OCI-LY7 (cell line): Measurements from ENCODE around the gene OTOG. TPM values are rescaled to one million over a fixed set of nuclear protein-coding genes. Genes with fewer than 3 reads are reported as not detected.

Experiments used
- BruUV-seq: library from RNA; stranded (reverse); fragments of 400-500 nt; replicated peaks from 2 replicates; lab custom pipeline; 2021; lab: Mats Ljungman, UMichigan
- CTCF ChIA-PET: fragments of 300-600 bp; sonication (Branson Sonifier 250); formaldehyde crosslinking; loops from one replicate; lab custom pipeline; 2022; ENCODE audit warnings: antibody characterized with exemption; ENCODE audit not compliant: unreplicated experiment; lab: Charles Lee
- POLR2A ChIA-PET: fragments of 300-600 bp; sonication (Branson Sonifier 250); formaldehyde crosslinking; loops from one replicate; lab custom pipeline; 2022; ENCODE audit warnings: antibody characterized with exemption; lab: Charles Lee
- DNase-seq: peaks from one replicate; pipeline ENCODE4 v3.0.0-alpha.2; 2015; ENCODE audit warnings: low spot score
- H2AFZ ChIP-seq: fragments of 200-600 bp; sonication (generic), shearing (Covaris generic); 2 replicates; pipeline ENCODE4 v1.6.1; 2014; ENCODE audit warnings: mild to moderate bottlenecking, antibody characterized with exemption, low read length, moderate library complexity
- H3K27ac ChIP-seq: fragments of 200-600 bp; sonication (generic); 2 replicates; pipeline ENCODE4 v1.5.1; 2014; ENCODE audit warnings: mixed run types, low read depth, mild to moderate bottlenecking, moderate library complexity, low read length, inconsistent platforms; ENCODE audit not compliant: poor library complexity, severe bottlenecking
- H3K36me3 ChIP-seq: fragments of 200-600 bp; sonication (generic); 2 replicates; pipeline ENCODE4 v1.6.1; 2014; ENCODE audit warnings: mild to moderate bottlenecking, antibody characterized with exemption, low read length, moderate library complexity, mixed read lengths; ENCODE audit not compliant: insufficient read depth
- H3K4me1 ChIP-seq: fragments of 200-600 bp; sonication (generic); 2 replicates; pipeline ENCODE4 v1.5.1; 2014; ENCODE audit warnings: mild to moderate bottlenecking, low read length; ENCODE audit not compliant: insufficient read depth, poor library complexity, severe bottlenecking
- H3K4me2 ChIP-seq: fragments of 200-600 bp; sonication (generic); 2 replicates; pipeline ENCODE4 v1.6.1; 2014; ENCODE audit warnings: mild to moderate bottlenecking, low read length
- H3K4me3 ChIP-seq: fragments of 200-600 bp; sonication (generic); 2 replicates; pipeline ENCODE4 v1.5.1; 2014; ENCODE audit warnings: mild to moderate bottlenecking, low read depth, low read length; ENCODE audit not compliant: poor library complexity, severe bottlenecking
- H3K79me2 ChIP-seq: fragments of 200-600 bp; sonication (generic); 2 replicates; pipeline ENCODE4 v1.6.1; 2016; ENCODE audit warnings: low read depth, mild to moderate bottlenecking, low read length, moderate library complexity, mixed read lengths; ENCODE audit not compliant: insufficient read depth
- H3K9me2 ChIP-seq: fragments of 200-600 bp; sonication (generic); 2 replicates; pipeline ENCODE4 v1.6.1; 2016; ENCODE audit warnings: mild to moderate bottlenecking, low read length, mixed read lengths; ENCODE audit not compliant: insufficient read depth
- H3K9me3 ChIP-seq: fragments of 200-600 bp; sonication (generic); 2 replicates; pipeline ENCODE4 v1.6.1; 2014; ENCODE audit warnings: mild to moderate bottlenecking, mixed run types, low read length, mixed read lengths
- H4K20me1 ChIP-seq: fragments of 200-600 bp; sonication (generic); 2 replicates; pipeline ENCODE4 v1.6.1; 2014; ENCODE audit warnings: mild to moderate bottlenecking, antibody characterized with exemption, low read length, moderate library complexity, mixed read lengths; ENCODE audit not compliant: insufficient read depth
- CTCF ChIP-seq: fragments of 200-600 bp; sonication (generic); conservative IDR thresholded peaks from 2 replicates; pipeline ENCODE4 v1.5.1; 2014; ENCODE audit warnings: mild to moderate bottlenecking, antibody characterized with exemption, low read length, moderate library complexity, mixed read lengths
- EZH2phosphoT487 ChIP-seq: fragments of 200-600 bp; sonication (generic); IDR thresholded peaks from 2 replicates; pipeline ENCODE4 v1.6.1; 2018; ENCODE audit warnings: low read depth, borderline replicate concordance, mild to moderate bottlenecking, mixed run types, antibody characterized with exemption, low read length, moderate library complexity, mixed read lengths
- intact Hi-C: fragments of 100-400 bp; cut with micrococcal nuclease; formaldehyde crosslinking; loops from one replicate; pipeline ENCODE4 v1.10.0; 2022; ENCODE audit not compliant: unreplicated experiment
- total RNA-seq, 2 experiments: library from RNA; depleted of rRNA in 1 of 2; stranded (reverse); fragments of >200 nt in 1 of 2; shearing (Covaris generic) in 1 of 2; gene quantifications; 2 replicates each; pipeline ENCODE4 v1.2.3, GENCODE V29; 2014 to 2022

OTOG gene
- total RNA-seq, 2 experiments from 2014 or later = not detected

GRCh38 chr11:17594686-17595192 lies 47.7 kb downstream of the OTOG start:
- no peak for TF ChIP-seq EZH2phosphoT487
- no peak for TF ChIP-seq CTCF
- H3K79me2 ChIP-seq = no peaks in the 10 kb centered on the region
- no peak overlapping the region for H3K4me3 ChIP-seq
- no peaks in the 10 kb centered on the region for H3K9me3 ChIP-seq
- no peak for DNase-seq
- no peak overlapping the region for H3K4me2 ChIP-seq
- no peak overlapping the region for H3K27ac ChIP-seq
- H3K4me1 ChIP-seq = no peaks in the 10 kb centered on the region
- no peaks in the 10 kb centered on the region for H4K20me1 ChIP-seq
- CTCF ChIA-PET = no interaction called here
- no peak overlapping the region for H2AFZ ChIP-seq
- BruUV-seq = no TSS peak
- POLR2A ChIA-PET = interaction anchor here (0.6 kb wide), 1 partner anchor 1818 kb away, joined by 3 read pairs; no protein-coding TSS in a partner anchor
- H3K36me3 ChIP-seq = no peaks in the 10 kb centered on the region
- intact Hi-C loops = no loop called here
- H3K9me2 ChIP-seq = no peaks in the 10 kb centered on the region

GRCh38 chr11:17595526-17596309 lies 48.7 kb downstream of the OTOG start:
- BruUV-seq = no TSS peak
- no peaks in the 10 kb centered on the region for H3K9me2 ChIP-seq
- intact Hi-C loops = no loop called here
- no peaks in the 10 kb centered on the region for H4K20me1 ChIP-seq
- TF ChIP-seq CTCF = no peak
- no peak for TF ChIP-seq EZH2phosphoT487
- H3K4me3 ChIP-seq = no peak overlapping the region
- H2AFZ ChIP-seq = no peak overlapping the region
- no peaks in the 10 kb centered on the region for H3K4me1 ChIP-seq
- H3K79me2 ChIP-seq = no peaks in the 10 kb centered on the region
- ChIA-PET POLR2A (no interaction called here), CTCF (interaction anchor here (1.9 kb wide), 1 partner anchor 135 kb away, joined by 5 read pairs; no protein-coding TSS in a partner anchor)
- no peak overlapping the region for H3K4me2 ChIP-seq
- no peaks in the 10 kb centered on the region for H3K9me3 ChIP-seq
- H3K36me3 ChIP-seq = no peaks in the 10 kb centered on the region
- DNase-seq = no peak
- no peak overlapping the region for H3K27ac ChIP-seq

- H3K9me2 ChIP-seq = no peaks in the 10 kb centered on the region
- H3K4me1 ChIP-seq = no peaks in the 10 kb centered on the region
- no peak for TF ChIP-seq EZH2phosphoT487
- TF ChIP-seq CTCF = no peak
- no peaks in the 10 kb centered on the region for H4K20me1 ChIP-seq
- ChIA-PET CTCF (interaction anchor here (1.9 kb wide), 1 partner anchor 134 kb away, joined by 5 read pairs; no protein-coding TSS in a partner anchor), POLR2A (no interaction called here)
- H3K4me2 ChIP-seq = no peak overlapping the region
- no peak for DNase-seq
- no peak overlapping the region for H3K4me3 ChIP-seq
- H3K79me2 ChIP-seq = no peaks in the 10 kb centered on the region
- intact Hi-C loops = no loop called here
- H3K9me3 ChIP-seq = no peaks in the 10 kb centered on the region
- BruUV-seq = no TSS peak
- no peak overlapping the region for H3K27ac ChIP-seq
- no peaks in the 10 kb centered on the region for H3K36me3 ChIP-seq
- no peak overlapping the region for H2AFZ ChIP-seq
These were observed 49.2 kb downstream of the OTOG start for GRCh38 chr11:17596310-17596669.
